ENCODE results near the gene FMC1. TPM values are rescaled to one million over a fixed set of nuclear protein-coding genes. Genes with fewer than 3 reads are reported as not detected.

FMC1 gene
- total RNA-seq, 4 donors from 2014 or later: 4.4 to 12.1 (median 5.4) TPM; not detected in 1

GRCh38 chr7:139297795-139298194 is 43.3 kb upstream of the FMC1 start:
- TF ChIP-seq, protein P1, sequence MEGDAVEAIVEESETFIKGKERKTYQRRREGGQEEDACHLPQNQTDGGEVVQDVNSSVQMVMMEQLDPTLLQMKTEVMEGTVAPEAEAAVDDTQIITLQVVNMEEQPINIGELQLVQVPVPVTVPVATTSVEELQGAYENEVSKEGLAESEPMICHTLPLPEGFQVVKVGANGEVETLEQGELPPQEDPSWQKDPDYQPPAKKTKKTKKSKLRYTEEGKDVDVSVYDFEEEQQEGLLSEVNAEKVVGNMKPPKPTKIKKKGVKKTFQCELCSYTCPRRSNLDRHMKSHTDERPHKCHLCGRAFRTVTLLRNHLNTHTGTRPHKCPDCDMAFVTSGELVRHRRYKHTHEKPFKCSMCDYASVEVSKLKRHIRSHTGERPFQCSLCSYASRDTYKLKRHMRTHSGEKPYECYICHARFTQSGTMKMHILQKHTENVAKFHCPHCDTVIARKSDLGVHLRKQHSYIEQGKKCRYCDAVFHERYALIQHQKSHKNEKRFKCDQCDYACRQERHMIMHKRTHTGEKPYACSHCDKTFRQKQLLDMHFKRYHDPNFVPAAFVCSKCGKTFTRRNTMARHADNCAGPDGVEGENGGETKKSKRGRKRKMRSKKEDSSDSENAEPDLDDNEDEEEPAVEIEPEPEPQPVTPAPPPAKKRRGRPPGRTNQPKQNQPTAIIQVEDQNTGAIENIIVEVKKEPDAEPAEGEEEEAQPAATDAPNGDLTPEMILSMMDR (IDR thresholded peaks at IDR 0.05): no peak
- TF ChIP-seq POLR2A (IDR thresholded peaks at IDR 0.05): no peak
- Histone ChIP-seq H3K9me3 (no peaks in the 10 kb centered on the region), H3K27ac (peak overlapping the region in 2 of 4 donors; percentile 14 to 47), H3K27me3 (no peaks in the 10 kb centered on the region), H3K36me3 (peaks cover 0 to 25% (median 0%) of the 10 kb centered on the region in 3 donors), H3K4me1 (peaks cover 0 to 9% (median 0%) of the 10 kb centered on the region in 4 donors), H3K4me3 (no peak overlapping the region)
- no peak for DNase-seq

GRCh38 chr7:139299296-139299695 is 41.8 kb upstream of the FMC1 start:
- Histone ChIP-seq H3K9me3 (no peaks in the 10 kb centered on the region), H3K4me1 (peaks cover 0 to 9% (median 0%) of the 10 kb centered on the region in 4 donors), H3K4me3 (no peak overlapping the region), H3K36me3 (peaks cover 0 to 14% (median 0%) of the 10 kb centered on the region in 3 donors), H3K27ac (no peak overlapping the region), H3K27me3 (no peaks in the 10 kb centered on the region)
- no peak for DNase-seq
- TF ChIP-seq POLR2A (IDR thresholded peaks at IDR 0.05): no peak
- TF ChIP-seq, protein P1 (IDR thresholded peaks at IDR 0.05): no peak

- no peaks in the 10 kb centered on the region for H3K27me3 ChIP-seq
- no peak overlapping the region for H3K4me3 ChIP-seq
- TF ChIP-seq POLR2A (IDR thresholded peaks at IDR 0.05): no peak
- TF ChIP-seq, protein P1 (IDR thresholded peaks at IDR 0.05): no peak
- peaks cover 0 to 9% (median 0%) of the 10 kb centered on the region in 3 donors for H3K36me3 ChIP-seq
- no peak overlapping the region for H3K27ac ChIP-seq
- H3K4me1 ChIP-seq: peaks cover 0 to 3% (median 0%) of the 10 kb centered on the region in 4 donors
- no peak for DNase-seq
- no peaks in the 10 kb centered on the region for H3K9me3 ChIP-seq
Observed at GRCh38 chr7:139300390-139300789, 40.7 kb upstream of the FMC1 start.

GRCh38 chr7:139304517-139304916 is 36.6 kb upstream of the FMC1 start:
- H3K36me3 ChIP-seq: no peaks in the 10 kb centered on the region
- no peaks in the 10 kb centered on the region for H3K9me3 ChIP-seq
- no peaks in the 10 kb centered on the region for H3K27me3 ChIP-seq
- DNase-seq: no peak
- TF ChIP-seq, protein P1 (IDR thresholded peaks at IDR 0.05): no peak
- TF ChIP-seq POLR2A (IDR thresholded peaks at IDR 0.05): no peak
- H3K4me1 ChIP-seq: no peaks in the 10 kb centered on the region
- no peak overlapping the region for H3K27ac ChIP-seq
- H3K4me3 ChIP-seq: no peak overlapping the region

DNA sequence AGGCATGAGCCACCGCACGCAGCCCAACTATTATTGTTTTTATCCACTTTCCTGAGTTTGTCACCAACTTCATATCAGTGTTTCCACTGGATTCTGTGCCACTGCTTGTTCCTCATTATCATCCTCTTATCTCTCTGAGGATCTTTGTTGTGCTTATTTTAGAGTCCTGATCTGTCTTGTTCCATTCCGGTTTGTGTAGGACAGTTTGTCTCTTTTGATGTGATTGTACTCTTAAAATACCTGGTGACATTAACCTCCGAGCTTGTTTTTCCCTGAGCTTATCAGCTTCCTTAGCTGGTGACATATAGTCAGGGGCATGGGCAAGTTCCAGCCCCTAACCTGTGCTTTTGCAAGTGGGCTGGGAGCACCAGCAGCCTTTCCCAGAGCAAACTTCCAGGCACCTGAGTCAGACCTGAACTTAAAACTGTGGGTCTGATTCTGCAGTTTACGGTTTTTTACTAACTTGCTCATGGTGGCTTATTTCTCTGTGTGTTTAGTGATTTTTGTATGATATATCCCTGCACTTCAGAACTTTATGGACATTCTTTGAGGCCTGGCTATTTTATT is 23.1 kb upstream of the FMC1 start:
- no peak for DNase-seq
- H3K9me3 ChIP-seq: no peaks in the 10 kb centered on the region
- TF ChIP-seq POLR2A (IDR thresholded peaks at IDR 0.05): no peak
- TF ChIP-seq, protein P1 (IDR thresholded peaks at IDR 0.05): no peak

More for the DNA sequence above, 23.1 kb upstream of the FMC1 start:
- H3K27me3 ChIP-seq: no peaks in the 10 kb centered on the region
- no peak overlapping the region for H3K27ac ChIP-seq
- no peaks in the 10 kb centered on the region for H3K36me3 ChIP-seq
- no peak overlapping the region for H3K4me3 ChIP-seq
- no peaks in the 10 kb centered on the region for H3K4me1 ChIP-seq
